Testis (tissue), 3 donors: ENCODE data around the gene GNG2. TPM values are rescaled to one million over a fixed set of nuclear protein-coding genes. Genes with fewer than 3 reads are reported as not detected.

ENCODE experiments used
- DNase-seq: peaks from one replicate; pipeline ENCODE4 v3.0.0-alpha.2; 2019
- H3K27ac ChIP-seq, 2 donors: fragments of 200-600 bp; sonication (generic); one replicate each; pipeline ENCODE4 v1.5.1; 2019
- H3K27me3 ChIP-seq: fragments of 200-600 bp; sonication (generic); one replicate; pipeline ENCODE4 v1.5.1; 2019
- H3K36me3 ChIP-seq: fragments of 200-600 bp; sonication (generic); one replicate; pipeline ENCODE4 v1.5.1; 2017; ENCODE audit warnings: low read depth; ENCODE audit errors: missing control alignments
- H3K4me1 ChIP-seq: fragments of 200-600 bp; sonication (generic); one replicate; pipeline ENCODE4 v1.5.1; 2019
- H3K4me3 ChIP-seq, 2 donors: fragments of 200-600 bp; sonication (generic); one replicate each; pipeline ENCODE4 v1.5.1; 2017 to 2019
- H3K9me3 ChIP-seq: fragments of 200-600 bp; sonication (generic); one replicate; pipeline ENCODE4 v1.5.1; 2017
- POLR2A ChIP-seq: fragments of 450-650 bp; IDR thresholded peaks from one replicate; pipeline ENCODE4 v1.6.1; 2017; ENCODE audit warnings: antibody characterized with exemption, mild to moderate bottlenecking, moderate library complexity
- WGBS, 2 donors: methylation state at CpG; one replicate each; pipeline ENCODE4 v1.1.5; 2018; 5-methylcytosine and 5-hydroxymethylcytosine counted together
- intact Hi-C: fragments of 100-400 bp; cut with DNase I; formaldehyde crosslinking; loops from one replicate; pipeline ENCODE4 v1.15.1; 2023; ENCODE audit warnings: low total_unique reads
- polyA plus RNA-seq: library from polyadenylated mRNA; stranded (reverse); fragments of 350-450 nt; fragmentation: Illumina TruSeq; extraction: RNeasy Lipid Tissue Mini Kit (QIAGEN cat#74804); gene quantifications from one replicate; pipeline ENCODE4 v1.2.3, GENCODE V29; 2014; ENCODE audit warnings: low read depth, low replicate concordance; ENCODE audit not compliant: insufficient read depth
- total RNA-seq, 2 donors: library from RNA; depleted of rRNA; stranded (reverse); fragments of >200 nt; gene quantifications; one replicate each; pipeline ENCODE4 v1.2.3, GENCODE V29; 2016
- TF ChIP-seq, protein P1 (sequence below), 3 experiments: fragments of 450-650 bp in 2 of 3; fragments of 200-600 bp in 1 of 3; sonication (generic) in 1 of 3; IDR thresholded peaks; one replicate each; pipeline ENCODE4 v1.5.1; 2016 to 2019; ENCODE audit warnings: antibody characterized with exemption in 3 of 3, mild to moderate bottlenecking in 2 of 3, moderate library complexity in 1 of 3

GNG2 gene
- total and polyA plus RNA-seq, 3 donors from 2014 or later, result 248 to 312 (median 250) TPM

DNA sequence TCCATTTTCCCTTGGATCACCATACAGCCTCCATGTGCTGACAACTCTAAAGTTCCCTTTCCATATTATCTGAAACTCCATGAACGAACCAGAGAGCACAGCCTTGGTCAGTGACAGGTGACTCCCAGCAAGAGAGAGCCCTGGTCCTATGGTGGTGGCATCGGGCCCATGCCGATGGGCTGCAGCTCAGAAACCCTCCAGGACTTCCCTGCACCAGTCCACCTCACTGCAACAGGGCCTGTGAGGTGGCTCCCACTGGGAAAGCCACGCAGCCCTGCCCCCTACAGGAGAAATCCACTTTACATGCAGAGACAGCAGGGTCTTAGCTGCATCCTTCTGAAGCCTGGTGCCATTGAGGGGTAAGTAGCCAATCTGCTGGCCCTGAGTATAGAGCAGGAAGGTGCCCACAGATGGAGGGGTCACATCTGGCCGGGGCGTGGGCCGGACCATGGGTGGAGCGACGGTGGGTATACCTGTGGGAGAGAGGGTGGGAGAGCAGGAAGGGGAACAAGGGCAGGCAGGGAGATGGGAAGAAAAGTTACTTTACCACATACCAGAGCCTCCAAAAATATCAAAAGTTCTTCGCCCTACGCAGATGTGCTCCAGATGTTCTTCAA, 153.7 kb downstream of the GNG2 start:
- peaks cover 23% of the 10 kb centered on the region for H3K4me1 ChIP-seq
- no peak overlapping the region for H3K4me3 ChIP-seq
- no peaks in the 10 kb centered on the region for H3K9me3 ChIP-seq
- TF ChIP-seq POLR2A, result no peak
- TF ChIP-seq, protein P1, sequence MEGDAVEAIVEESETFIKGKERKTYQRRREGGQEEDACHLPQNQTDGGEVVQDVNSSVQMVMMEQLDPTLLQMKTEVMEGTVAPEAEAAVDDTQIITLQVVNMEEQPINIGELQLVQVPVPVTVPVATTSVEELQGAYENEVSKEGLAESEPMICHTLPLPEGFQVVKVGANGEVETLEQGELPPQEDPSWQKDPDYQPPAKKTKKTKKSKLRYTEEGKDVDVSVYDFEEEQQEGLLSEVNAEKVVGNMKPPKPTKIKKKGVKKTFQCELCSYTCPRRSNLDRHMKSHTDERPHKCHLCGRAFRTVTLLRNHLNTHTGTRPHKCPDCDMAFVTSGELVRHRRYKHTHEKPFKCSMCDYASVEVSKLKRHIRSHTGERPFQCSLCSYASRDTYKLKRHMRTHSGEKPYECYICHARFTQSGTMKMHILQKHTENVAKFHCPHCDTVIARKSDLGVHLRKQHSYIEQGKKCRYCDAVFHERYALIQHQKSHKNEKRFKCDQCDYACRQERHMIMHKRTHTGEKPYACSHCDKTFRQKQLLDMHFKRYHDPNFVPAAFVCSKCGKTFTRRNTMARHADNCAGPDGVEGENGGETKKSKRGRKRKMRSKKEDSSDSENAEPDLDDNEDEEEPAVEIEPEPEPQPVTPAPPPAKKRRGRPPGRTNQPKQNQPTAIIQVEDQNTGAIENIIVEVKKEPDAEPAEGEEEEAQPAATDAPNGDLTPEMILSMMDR (IDR thresholded peaks at IDR 0.05), result peak in 1 of 3 experiments; percentile 11
- H3K27me3 ChIP-seq, result no peaks in the 10 kb centered on the region
- WGBS, 2 donors, result 58 to 84% methylated on average over 9 to 11 of the region's 11 CpGs
- no peak for DNase-seq
- H3K36me3 ChIP-seq, result no peaks in the 10 kb centered on the region
- no peak overlapping the region for H3K27ac ChIP-seq
- intact Hi-C loops, result no loop called here

DNA sequence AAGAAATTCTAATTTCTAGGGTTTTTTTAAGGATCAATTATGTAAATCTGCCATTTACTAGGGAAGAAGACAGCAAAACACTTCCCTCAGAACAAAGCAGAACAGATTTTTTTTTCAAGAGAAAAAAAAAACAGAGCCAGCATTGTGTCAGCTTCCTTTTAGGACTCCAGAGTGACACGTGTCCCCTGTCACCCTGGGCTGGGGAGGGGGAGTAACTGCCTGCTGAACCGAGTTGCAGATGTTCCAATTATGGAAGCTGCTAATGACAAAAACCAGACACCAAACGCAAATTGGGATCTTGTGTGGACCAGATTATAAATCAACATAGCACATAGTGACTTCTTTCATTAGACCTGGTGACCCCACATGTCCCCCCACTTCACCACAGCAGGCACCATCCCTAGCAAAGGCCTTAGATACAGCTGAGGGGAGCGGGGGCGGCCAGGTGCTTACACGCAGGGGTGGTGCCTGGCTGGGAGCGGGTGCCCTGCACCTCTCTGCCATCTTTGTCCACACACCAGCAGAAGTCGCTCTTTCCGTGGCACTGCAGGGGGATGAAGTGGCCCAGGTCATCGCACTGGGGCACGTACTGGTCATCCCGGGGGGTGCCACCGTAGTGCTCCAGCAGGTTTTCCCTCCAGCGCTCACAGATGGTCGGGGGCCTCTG, 154.3 kb downstream of the GNG2 start:
- no peak for DNase-seq
- no peaks in the 10 kb centered on the region for H3K27me3 ChIP-seq
- H3K27ac ChIP-seq, result no peak overlapping the region
- H3K9me3 ChIP-seq, result no peaks in the 10 kb centered on the region
- 75 to 82% methylated on average over 14 to 15 of the region's 15 CpGs for WGBS, 2 donors
- no peaks in the 10 kb centered on the region for H3K36me3 ChIP-seq
- H3K4me1 ChIP-seq, result peaks cover 23% of the 10 kb centered on the region
- TF ChIP-seq, protein P1 (IDR thresholded peaks at IDR 0.05), result no peak
- TF ChIP-seq POLR2A, result no peak
- H3K4me3 ChIP-seq, result no peak overlapping the region
- intact Hi-C loops, result no loop called here

DNA sequence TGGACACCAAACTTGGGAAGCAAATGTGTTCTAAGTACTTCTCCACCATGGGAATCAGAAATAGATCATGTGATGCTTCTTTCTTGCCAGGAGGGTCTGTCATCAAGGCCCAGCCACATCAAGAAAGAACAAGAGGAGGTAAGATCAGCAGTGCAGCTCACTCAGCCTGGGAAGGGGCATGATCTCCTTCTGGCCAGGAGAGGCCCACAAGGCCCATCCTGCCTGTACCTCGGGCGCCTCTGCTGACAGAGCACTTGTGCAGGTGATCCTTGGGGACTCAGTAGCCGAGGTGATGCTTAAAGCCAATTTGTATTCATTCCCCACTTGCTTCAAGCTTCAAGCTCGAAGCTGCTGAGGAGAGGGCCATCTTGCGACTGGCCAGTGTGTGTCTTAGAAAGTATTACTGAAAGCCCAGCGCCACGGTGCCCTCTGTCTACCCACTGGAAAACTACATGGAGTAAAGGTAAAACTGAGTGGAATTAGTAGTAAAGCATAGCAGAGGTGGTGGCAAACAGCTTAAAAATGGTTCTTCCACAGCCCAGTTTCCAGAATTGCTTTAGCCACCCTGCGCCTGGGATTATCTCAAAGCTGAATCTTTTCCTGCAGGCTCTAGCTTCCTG, 155.1 kb downstream of the GNG2 start:
- Histone ChIP-seq H3K9me3 (no peaks in the 10 kb centered on the region), H3K4me3 (no peak overlapping the region), H3K27ac (no peak overlapping the region), H3K4me1 (peaks cover 23% of the 10 kb centered on the region), H3K27me3 (no peaks in the 10 kb centered on the region), H3K36me3 (no peaks in the 10 kb centered on the region)
- DNase-seq, result peak; percentile 85
- intact Hi-C loops, result no loop called here
- TF ChIP-seq, protein P1 (IDR thresholded peaks at IDR 0.05), result peak in 2 of 3 experiments; percentile 46 to 53
- TF ChIP-seq POLR2A, result no peak
- WGBS, 2 donors, result 70 to 76% methylated on average over 7 to 8 of the region's 8 CpGs

DNA sequence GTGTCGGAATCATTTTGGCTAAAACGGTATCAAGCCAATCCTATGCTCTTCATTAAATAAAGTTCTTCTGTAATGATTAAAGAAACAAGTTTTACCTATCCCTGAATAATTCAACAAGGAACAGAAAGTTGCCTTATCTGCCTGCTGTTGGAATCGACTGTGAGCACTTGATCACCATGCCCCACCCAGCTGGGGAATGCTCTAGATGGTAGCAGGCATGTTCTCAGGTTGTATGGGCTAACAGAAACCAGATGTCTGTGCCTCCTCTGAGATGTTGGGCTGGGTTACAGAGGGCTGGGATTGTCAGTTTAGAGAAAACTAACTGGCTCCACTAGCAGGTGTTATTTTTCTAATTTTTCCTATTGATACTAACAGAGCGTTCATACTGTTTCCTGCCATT, 157.8 kb downstream of the GNG2 start:
- intact Hi-C loops, result no loop called here
- H3K27ac ChIP-seq, result no peak overlapping the region
- no peaks in the 10 kb centered on the region for H3K36me3 ChIP-seq

More for the DNA sequence above, 157.8 kb downstream of the GNG2 start:
- WGBS, 2 donors, result 86 to 87% methylated on average over 4 of the region's 4 CpGs
- TF ChIP-seq POLR2A, result no peak
- TF ChIP-seq, protein P1 (IDR thresholded peaks at IDR 0.05), result no peak
- Histone ChIP-seq H3K4me3 (no peak overlapping the region), H3K27me3 (no peaks in the 10 kb centered on the region), H3K4me1 (peaks cover 11% of the 10 kb centered on the region), H3K9me3 (no peaks in the 10 kb centered on the region)
- DNase-seq, result no peak
